Retinal pigment epithelial cell (primary cell): ENCODE results near the gene GMDS.

Experiments
- DNase-seq: peaks from one replicate; pipeline ENCODE4 v3.0.0-alpha.2; 2010; ENCODE audit warnings: low read depth
- H3K4me3 ChIP-seq: 2 replicates; pipeline ENCODE4 v1.5.1; 2011; ENCODE audit warnings: mild to moderate bottlenecking, low read length, control low read depth, moderate library complexity
- TF ChIP-seq, protein P1 (sequence below): conservative IDR thresholded peaks from 2 replicates; pipeline ENCODE4 v1.5.1; 2011; ENCODE audit warnings: low read depth, low read length, control low read depth, inconsistent platforms

The GMDS gene

DNA sequence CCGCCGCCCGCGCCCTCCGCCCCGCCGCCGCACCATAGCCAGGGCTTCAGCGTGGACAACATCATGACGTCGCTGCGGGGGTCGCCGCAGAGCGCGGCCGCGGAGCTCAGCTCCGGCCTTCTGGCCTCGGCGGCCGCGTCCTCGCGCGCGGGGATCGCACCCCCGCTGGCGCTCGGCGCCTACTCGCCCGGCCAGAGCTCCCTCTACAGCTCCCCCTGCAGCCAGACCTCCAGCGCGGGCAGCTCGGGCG, 634.2 kb downstream of the GMDS start:
- no peak for DNase-seq
- no peak overlapping the region for H3K4me3 ChIP-seq

DNA sequence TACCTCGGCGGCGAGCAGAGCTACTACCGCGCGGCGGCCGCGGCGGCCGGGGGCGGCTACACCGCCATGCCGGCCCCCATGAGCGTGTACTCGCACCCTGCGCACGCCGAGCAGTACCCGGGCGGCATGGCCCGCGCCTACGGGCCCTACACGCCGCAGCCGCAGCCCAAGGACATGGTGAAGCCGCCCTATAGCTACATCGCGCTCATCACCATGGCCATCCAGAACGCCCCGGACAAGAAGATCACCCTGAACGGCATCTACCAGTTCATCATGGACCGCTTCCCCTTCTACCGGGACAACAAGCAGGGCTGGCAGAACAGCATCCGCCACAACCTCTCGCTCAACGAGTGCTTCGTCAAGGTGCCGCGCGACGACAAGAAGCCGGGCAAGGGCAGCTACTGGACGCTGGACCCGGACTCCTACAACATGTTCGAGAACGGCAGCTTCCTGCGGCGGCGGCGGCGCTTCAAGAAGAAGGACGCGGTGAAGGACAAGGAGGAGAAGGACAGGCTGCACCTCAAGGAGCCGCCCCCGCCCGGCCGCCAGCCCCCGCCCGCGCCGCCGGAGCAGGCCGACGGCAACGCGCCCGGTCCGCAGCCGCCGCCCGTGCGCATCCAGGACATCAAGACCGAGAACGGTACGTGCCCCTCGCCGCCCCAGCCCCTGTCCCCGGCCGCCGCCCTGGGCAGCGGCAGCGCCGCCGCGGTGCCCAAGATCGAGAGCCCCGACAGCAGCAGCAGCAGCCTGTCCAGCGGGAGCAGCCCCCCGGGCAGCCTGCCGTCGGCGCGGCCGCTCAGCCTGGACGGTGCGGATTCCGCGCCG, 634.7 kb downstream of the GMDS start:
- TF ChIP-seq, protein P1, sequence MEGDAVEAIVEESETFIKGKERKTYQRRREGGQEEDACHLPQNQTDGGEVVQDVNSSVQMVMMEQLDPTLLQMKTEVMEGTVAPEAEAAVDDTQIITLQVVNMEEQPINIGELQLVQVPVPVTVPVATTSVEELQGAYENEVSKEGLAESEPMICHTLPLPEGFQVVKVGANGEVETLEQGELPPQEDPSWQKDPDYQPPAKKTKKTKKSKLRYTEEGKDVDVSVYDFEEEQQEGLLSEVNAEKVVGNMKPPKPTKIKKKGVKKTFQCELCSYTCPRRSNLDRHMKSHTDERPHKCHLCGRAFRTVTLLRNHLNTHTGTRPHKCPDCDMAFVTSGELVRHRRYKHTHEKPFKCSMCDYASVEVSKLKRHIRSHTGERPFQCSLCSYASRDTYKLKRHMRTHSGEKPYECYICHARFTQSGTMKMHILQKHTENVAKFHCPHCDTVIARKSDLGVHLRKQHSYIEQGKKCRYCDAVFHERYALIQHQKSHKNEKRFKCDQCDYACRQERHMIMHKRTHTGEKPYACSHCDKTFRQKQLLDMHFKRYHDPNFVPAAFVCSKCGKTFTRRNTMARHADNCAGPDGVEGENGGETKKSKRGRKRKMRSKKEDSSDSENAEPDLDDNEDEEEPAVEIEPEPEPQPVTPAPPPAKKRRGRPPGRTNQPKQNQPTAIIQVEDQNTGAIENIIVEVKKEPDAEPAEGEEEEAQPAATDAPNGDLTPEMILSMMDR: no peak
- no peak for DNase-seq
- peak overlapping the region; percentile 51 for H3K4me3 ChIP-seq

More for the DNA sequence above, 634.2 kb downstream of the GMDS start:
- TF ChIP-seq, protein P1: peak; percentile 30

DNA sequence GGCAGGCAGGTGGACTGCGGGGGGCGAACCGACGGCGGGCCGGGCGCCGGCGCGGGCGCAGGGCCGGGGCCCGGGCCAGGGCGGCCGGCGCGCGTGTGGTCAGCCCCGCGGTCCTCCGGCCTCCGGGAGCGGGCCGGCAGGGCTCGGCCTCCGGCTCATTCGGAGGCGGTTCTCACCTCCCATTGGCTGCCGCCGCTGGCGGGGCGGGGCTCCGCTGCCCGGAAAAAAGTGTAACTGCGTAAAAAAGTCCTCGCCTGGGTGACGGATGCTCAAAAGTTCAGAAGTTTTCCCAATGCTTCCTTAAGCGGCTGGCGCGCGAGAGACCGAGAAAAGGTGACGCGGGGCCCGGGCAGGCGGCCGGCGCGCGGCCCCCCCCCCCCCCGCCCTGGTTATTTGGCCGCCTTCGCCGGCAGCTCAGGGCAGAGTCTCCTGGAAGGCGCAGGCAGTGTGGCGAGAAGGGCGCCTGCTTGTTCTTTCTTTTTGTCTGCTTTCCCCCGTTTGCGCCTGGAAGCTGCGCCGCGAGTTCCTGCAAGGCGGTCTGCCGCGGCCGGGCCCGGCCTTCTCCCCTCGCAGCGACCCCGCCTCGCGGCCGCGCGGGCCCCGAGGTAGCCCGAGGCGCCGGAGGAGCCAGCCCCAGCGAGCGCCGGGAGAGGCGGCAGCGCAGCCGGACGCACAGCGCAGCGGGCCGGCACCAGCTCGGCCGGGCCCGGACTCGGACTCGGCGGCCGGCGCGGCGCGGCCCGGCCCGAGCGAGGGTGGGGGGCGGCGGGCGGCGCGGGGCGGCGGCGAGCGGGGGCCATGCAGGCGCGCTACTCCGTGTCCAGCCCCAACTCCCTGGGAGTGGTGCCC, 635.5 kb downstream of the GMDS start, which contains the start of gene FOXC1:
Gene FOXC1, plus strand, starts transcription at position 268 of the 849 bp plus-strand sequence. Its CDS starts 531 bp downstream, at position 799.
- TF ChIP-seq, protein P1: no peak
- DNase-seq: peak; percentile 53

DNA sequence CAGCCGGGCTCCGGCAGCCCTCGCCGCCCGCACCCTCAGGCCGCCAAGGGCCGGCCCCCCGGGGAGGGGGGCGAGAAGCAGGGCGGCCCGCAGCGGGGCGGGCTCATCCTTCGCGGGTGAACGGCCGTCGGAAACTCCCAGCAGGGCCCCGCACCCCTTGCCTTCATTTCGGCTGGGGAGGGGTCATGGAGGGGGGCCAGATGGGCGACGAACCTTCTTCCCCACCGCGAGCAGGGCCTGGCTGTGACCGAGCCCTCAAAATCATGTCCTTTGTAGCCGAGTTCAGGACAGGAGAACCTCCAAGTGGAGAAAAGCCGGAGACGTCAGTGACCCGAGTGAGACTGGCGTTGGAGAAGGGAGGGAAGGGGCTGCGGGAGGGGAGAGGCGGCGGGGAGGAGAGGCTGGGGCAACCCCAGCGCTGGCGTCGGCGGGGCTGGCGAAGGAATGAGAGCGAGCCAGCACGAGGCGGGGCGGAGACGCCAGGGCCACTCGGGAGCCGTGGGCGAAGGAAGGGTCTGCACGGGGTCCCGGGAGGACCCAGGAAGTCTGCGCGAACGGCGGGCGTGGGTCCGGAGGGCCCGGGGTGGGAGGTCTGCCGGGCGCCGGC, 636.3 kb downstream of the GMDS start:
- TF ChIP-seq, protein P1: no peak
- DNase-seq: no peak
- H3K4me3 ChIP-seq: peak overlapping the region; percentile 44

More for the DNA sequence above, 635.5 kb downstream of the GMDS start, which contains the start of gene FOXC1:
- H3K4me3 ChIP-seq: peak within 1 kb of the TSS; percentile 51

DNA sequence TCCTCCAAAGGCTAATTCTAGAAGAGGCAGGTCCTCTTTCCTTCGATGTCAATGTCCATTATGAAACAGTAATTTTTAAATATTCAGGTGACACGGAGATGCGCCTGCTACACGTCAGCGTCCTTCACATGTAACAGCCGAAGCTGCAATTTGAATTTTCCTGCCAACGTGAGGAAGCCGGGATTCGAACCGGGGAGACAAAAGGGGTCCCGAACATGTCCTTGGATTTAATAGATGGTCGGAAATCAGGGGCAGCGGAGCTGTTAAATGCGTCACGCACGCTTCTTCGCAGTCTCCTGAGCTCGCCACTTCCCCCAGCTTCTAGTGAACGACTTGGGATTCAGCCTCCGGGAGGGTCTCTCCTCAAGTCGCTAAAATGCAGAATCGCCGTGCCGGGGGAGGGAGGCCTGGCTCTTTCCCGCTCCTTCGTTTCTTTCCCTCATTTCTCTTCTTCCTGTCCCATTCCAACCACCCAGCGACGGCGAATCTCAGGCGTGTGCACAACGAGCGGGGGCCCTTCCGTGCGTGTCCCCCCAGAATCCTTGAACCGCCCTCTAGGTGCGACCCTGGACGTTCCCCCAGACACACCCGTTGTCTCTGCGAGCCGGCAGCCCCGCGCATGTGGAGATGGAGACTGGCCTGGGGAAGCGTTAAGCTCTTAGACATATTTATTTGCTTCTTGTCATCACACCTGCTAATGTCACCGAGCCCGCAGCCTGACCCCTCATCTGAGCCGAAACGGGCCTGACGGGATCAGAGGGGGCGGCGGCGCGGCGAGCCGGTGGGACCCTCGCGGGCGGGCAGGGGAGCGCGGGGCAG, 637.0 kb downstream of the GMDS start:
- no peak for DNase-seq
- TF ChIP-seq, protein P1: no peak
- no peak overlapping the region for H3K4me3 ChIP-seq

DNA sequence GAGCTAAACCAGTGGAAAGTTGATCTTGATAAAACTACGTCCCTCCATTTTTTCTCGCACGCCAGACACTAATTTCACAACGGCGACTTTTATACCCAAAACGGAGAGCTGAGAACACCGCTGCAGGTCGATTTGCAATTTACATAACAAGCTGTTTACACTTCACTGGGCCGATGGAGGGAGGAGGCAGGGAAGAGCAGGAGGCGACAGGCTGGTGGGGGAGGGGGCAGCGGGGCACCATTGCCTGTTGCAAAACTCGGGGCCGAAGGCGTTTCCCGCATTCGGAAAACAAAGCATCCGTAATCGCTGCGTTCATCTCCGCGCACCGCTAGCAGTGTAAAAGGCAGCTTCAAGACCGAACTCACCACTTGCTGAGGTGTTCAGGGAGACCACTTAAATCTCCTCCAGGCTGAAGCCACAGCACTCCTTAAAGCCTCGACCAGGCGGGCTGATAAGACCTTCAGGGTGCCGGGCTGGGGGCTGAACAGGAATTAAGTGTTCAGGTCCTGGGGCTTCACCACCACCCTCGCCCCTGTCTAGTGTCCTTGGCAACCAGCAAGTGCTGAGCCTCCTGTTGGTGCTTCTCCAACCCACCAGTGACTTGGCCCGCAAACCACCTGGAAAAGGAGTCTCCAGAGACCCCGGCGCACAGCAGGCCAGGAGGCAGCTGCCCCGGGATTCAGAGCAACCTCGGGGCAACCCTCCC, 637.7 kb downstream of the GMDS start:
- H3K4me3 ChIP-seq: no peak overlapping the region
- TF ChIP-seq, protein P1: no peak
- DNase-seq: no peak
